Liver (tissue), 3 donors: Measurements from ENCODE around the gene GRK7.
"Not testable (repeated sequence)": the region's sequence is repeated elsewhere in the genome, so short reads cannot be mapped to it uniquely, and the experiment has no call there.

ENCODE experiments used
- GABPA ChIP-seq, 2 donors: IDR thresholded peaks in 1 of 2; conservative IDR thresholded peaks in 1 of 2; 2 replicates each; pipeline ENCODE4 v1.6.1; 2016; ENCODE audit warnings: antibody characterized with exemption in 2 of 2, mild to moderate bottlenecking in 1 of 2, moderate library complexity in 1 of 2
- JUND ChIP-seq, 2 donors: IDR thresholded peaks; 2 replicates each; pipeline ENCODE4 v1.6.1; 2016; ENCODE audit warnings: antibody characterized with exemption in 2 of 2
- RAD21 ChIP-seq, 2 donors: IDR thresholded peaks; 2 replicates each; pipeline ENCODE4 v1.6.1; 2016; ENCODE audit warnings: antibody characterized with exemption in 2 of 2, mild to moderate bottlenecking in 2 of 2
- TF ChIP-seq, protein P1 (sequence below): fragments of 150-350 bp; IDR thresholded peaks from 2 replicates; pipeline ENCODE4 v1.5.1; 2017; ENCODE audit warnings: improper control_type of control experiment, low read depth, low read length; ENCODE audit not compliant: missing input control
- TF ChIP-seq, protein P2 (sequence below): IDR thresholded peaks from 2 replicates; pipeline ENCODE4 v1.6.1; 2016; ENCODE audit warnings: antibody characterized with exemption
- donor health status: healthy.
- donor health status: healthy.

DNA sequence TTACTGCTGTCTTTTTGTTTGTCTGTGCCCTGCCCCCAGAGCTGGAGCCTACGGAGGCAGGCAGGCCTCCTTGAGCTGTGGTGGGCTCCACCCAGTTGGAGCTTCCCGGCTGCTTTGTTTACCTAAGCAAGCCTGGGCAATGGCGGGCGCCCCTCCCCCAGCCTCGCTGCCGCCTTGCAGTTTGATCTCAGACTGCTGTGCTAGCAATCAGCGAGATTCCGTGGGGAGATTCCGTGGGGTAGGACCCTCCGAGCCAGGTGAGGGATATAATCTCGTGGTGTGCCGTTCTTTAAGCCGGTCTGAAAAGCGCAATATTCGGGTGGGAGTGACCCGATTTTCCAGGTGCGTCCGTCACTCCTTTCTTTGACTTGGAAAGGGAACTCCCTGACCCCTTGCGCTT is 656 bp upstream of the GRK7 start:
- TF ChIP-seq, protein P1, sequence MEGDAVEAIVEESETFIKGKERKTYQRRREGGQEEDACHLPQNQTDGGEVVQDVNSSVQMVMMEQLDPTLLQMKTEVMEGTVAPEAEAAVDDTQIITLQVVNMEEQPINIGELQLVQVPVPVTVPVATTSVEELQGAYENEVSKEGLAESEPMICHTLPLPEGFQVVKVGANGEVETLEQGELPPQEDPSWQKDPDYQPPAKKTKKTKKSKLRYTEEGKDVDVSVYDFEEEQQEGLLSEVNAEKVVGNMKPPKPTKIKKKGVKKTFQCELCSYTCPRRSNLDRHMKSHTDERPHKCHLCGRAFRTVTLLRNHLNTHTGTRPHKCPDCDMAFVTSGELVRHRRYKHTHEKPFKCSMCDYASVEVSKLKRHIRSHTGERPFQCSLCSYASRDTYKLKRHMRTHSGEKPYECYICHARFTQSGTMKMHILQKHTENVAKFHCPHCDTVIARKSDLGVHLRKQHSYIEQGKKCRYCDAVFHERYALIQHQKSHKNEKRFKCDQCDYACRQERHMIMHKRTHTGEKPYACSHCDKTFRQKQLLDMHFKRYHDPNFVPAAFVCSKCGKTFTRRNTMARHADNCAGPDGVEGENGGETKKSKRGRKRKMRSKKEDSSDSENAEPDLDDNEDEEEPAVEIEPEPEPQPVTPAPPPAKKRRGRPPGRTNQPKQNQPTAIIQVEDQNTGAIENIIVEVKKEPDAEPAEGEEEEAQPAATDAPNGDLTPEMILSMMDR, result not testable (repeated sequence)
- not testable (repeated sequence) for TF ChIP-seq RAD21 (IDR thresholded peaks at IDR 0.05); GABPA (IDR thresholded peaks at IDR 0.05 in 1 of 2, conservative IDR thresholded peaks at IDR 0.05 in 1 of 2); JUND (IDR thresholded peaks at IDR 0.05)
- TF ChIP-seq, protein P2, sequence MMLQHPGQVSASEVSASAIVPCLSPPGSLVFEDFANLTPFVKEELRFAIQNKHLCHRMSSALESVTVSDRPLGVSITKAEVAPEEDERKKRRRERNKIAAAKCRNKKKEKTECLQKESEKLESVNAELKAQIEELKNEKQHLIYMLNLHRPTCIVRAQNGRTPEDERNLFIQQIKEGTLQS, result not testable (repeated sequence)
